Measurements from ENCODE around the gene GTF2H3. TPM values are rescaled to one million over a fixed set of nuclear protein-coding genes. Genes with fewer than 3 reads are reported as not detected.
"Not testable (repeated sequence)": the region's sequence is repeated elsewhere in the genome, so short reads cannot be mapped to it uniquely, and the experiment has no call there.

Gene GTF2H3
- 10 to 100 TPM; 30.4 to 38.1 (median 31.9) TPM for polyA plus RNA-seq (ENCODE audit: insufficient read length in 4 of 4)

- peak; percentile 76 to 96 (median 94) for DNase-seq (ENCODE audit: low read depth in 4 of 4, low spot score in 2 of 4)
These were observed at the start of gene GTF2H3, which contains the start of gene EIF2B1 for GRCh38 chr12:123633379-123634141. GTF2H3 (plus strand) TSS chr12:123633829; CDS start chr12:123633860, 31 bp downstream. EIF2B1 (minus strand) TSS chr12:123633686; CDS start chr12:123633557, 129 bp downstream.

GRCh38 chr12:123591702-123592481, 41.7 kb upstream of the GTF2H3 start:
- DNase-seq (ENCODE audit: low read depth in 4 of 4, low spot score in 2 of 4), result no peak

GRCh38 chr12:123595729-123596128, 37.9 kb upstream of the GTF2H3 start:
- no peak for DNase-seq (ENCODE audit: low read depth in 4 of 4, low spot score in 2 of 4)

GRCh38 chr12:123597100-123597499, 36.5 kb upstream of the GTF2H3 start:
- no peak for DNase-seq (ENCODE audit: low read depth in 4 of 4, low spot score in 2 of 4)

GRCh38 chr12:123598522-123598921, 35.1 kb upstream of the GTF2H3 start:
- DNase-seq (ENCODE audit: low read depth in 4 of 4, low spot score in 2 of 4), result no peak

GRCh38 chr12:123599310-123599709, 34.3 kb upstream of the GTF2H3 start:
- DNase-seq (ENCODE audit: low read depth in 4 of 4, low spot score in 2 of 4), result no peak

- DNase-seq (ENCODE audit: low read depth in 4 of 4, low spot score in 2 of 4), result no peak
These were observed 33.9 kb upstream of the GTF2H3 start for GRCh38 chr12:123599721-123600120.

- DNase-seq (ENCODE audit: low read depth in 4 of 4, low spot score in 2 of 4), result peak in 3 of 4 donors; percentile 61 to 74 (median 69)
These were observed 31.8 kb upstream of the GTF2H3 start, which contains the start of gene DDX55 for GRCh38 chr12:123601602-123602489. DDX55 (plus strand) TSS chr12:123602099; CDS start chr12:123602149, 50 bp downstream.

- no peak for DNase-seq (ENCODE audit: low read depth in 4 of 4, low spot score in 2 of 4)
These were observed 30.9 kb upstream of the GTF2H3 start for GRCh38 chr12:123602651-123603195.

GRCh38 chr12:123603495-123603894, 30.1 kb upstream of the GTF2H3 start:
- DNase-seq (ENCODE audit: low read depth in 4 of 4, low spot score in 2 of 4), result not testable (repeated sequence)

GRCh38 chr12:123607756-123608155, 25.9 kb upstream of the GTF2H3 start:
- no peak for DNase-seq (ENCODE audit: low read depth in 4 of 4, low spot score in 2 of 4)

- no peak for DNase-seq (ENCODE audit: low read depth in 4 of 4, low spot score in 2 of 4)
These were observed 25.4 kb upstream of the GTF2H3 start for GRCh38 chr12:123608182-123608581.

GRCh38 chr12:123614110-123614509, 19.5 kb upstream of the GTF2H3 start:
- DNase-seq (ENCODE audit: low read depth in 4 of 4, low spot score in 2 of 4), result no peak

GRCh38 chr12:123614531-123614930, 19.1 kb upstream of the GTF2H3 start:
- no peak for DNase-seq (ENCODE audit: low read depth in 4 of 4, low spot score in 2 of 4)

GRCh38 chr12:123617144-123617543, 16.5 kb upstream of the GTF2H3 start:
- DNase-seq (ENCODE audit: low read depth in 4 of 4, low spot score in 2 of 4), result no peak

- no peak for DNase-seq (ENCODE audit: low read depth in 4 of 4, low spot score in 2 of 4)
These were observed 16.0 kb upstream of the GTF2H3 start for GRCh38 chr12:123617580-123617979.

- DNase-seq (ENCODE audit: low read depth in 4 of 4, low spot score in 2 of 4), result no peak
These were observed 12.5 kb upstream of the GTF2H3 start for GRCh38 chr12:123621101-123621500.

GRCh38 chr12:123621619-123622530, 11.8 kb upstream of the GTF2H3 start:
- no peak for DNase-seq (ENCODE audit: low read depth in 4 of 4, low spot score in 2 of 4)

- DNase-seq (ENCODE audit: low read depth in 4 of 4, low spot score in 2 of 4), result no peak
These were observed 523 bp downstream of the GTF2H3 start for GRCh38 chr12:123634142-123634561.
